K562 (cell line): ENCODE data around the gene CCNL1. TPM values are rescaled to one million over a fixed set of nuclear protein-coding genes. Genes with fewer than 3 reads are reported as not detected.

Source experiments
- ATAC-seq: fragments of 200-7000 bp; cut with Tn5 transposase; 3 replicates; pipeline ENCODE4 v1.9.1; 2020; ENCODE audit warnings: moderate library complexity
- BruUV-seq: library from RNA; stranded (reverse); fragments of 400-500 nt; replicated peaks from 2 replicates; lab custom pipeline; 2021; lab: Mats Ljungman, UMichigan
- CTCF ChIA-PET: fragments of 300-600 bp; formaldehyde crosslinking; extraction: SDS; loops from one replicate; lab custom pipeline; 2021; ENCODE audit warnings: low intra/inter-chr PET ratio; lab: Yijun Ruan, JAX
- POLR2A ChIA-PET: fragments of 300-600, 350-650 bp; sonication (Branson Sonifier 250); formaldehyde crosslinking; extraction: SDS; loops from one replicate; lab custom pipeline; 2021; ENCODE audit warnings: antibody characterized with exemption, inconsistent platforms; lab: Yijun Ruan, JAX
- DNase-seq, 4 experiments: peaks; one replicate each; pipeline versions ENCODE4 v3.0.0 to v3.0.0-alpha.2; 2011 to 2018; ENCODE audit warnings: low spot score in 3 of 4, mixed read lengths in 3 of 4; ENCODE audit errors: extremely low read depth in 1 of 4
- FAIRE-seq: peaks from 2 replicates; lab custom pipeline; 2011; peaks lifted over from hg19 to GRCh38; lab: Jason Lieb, UNC
- H2AFZ ChIP-seq: 2 replicates; pipeline ENCODE4 v1.6.0; 2011; ENCODE audit warnings: low read depth, low read length, control low read depth, inconsistent platforms
- H3K27ac ChIP-seq: fragments of 200-600 bp; 3 replicates; pipeline ENCODE4 v1.8.0; 2011; ENCODE audit warnings: low read depth, mild to moderate bottlenecking, control low read depth, inconsistent platforms, low read length, moderate library complexity, mixed read lengths; ENCODE audit errors: extremely low read depth
- H3K27me3 ChIP-seq, 2 experiments: fragments of 300-600 bp in 1 of 2; 2 replicates in 1 of 2; 3 replicates in 1 of 2; pipeline versions ENCODE4 v1.6.0 to v1.8.0; 2011; ENCODE audit warnings: inconsistent platforms in 2 of 2, low read length in 2 of 2, mild to moderate bottlenecking in 1 of 2, mixed read lengths in 1 of 2, moderate library complexity in 1 of 2; ENCODE audit not compliant: control insufficient read depth in 2 of 2, insufficient read depth in 2 of 2
- H3K36me3 ChIP-seq: fragments of 300-600 bp; 3 replicates; pipeline ENCODE4 v1.8.0; 2011; ENCODE audit warnings: mild to moderate bottlenecking, low read length, inconsistent platforms; ENCODE audit not compliant: control insufficient read depth, insufficient read depth
- H3K4me1 ChIP-seq, 2 experiments: fragments of 200-600 bp in 1 of 2; replicated peaks in 1 of 2; 2 replicates in 1 of 2; 3 replicates in 1 of 2; pipeline versions ENCODE4 v1.5.1 to v1.8.0; 2011; ENCODE audit warnings: inconsistent platforms in 2 of 2, low read length in 2 of 2, mild to moderate bottlenecking in 1 of 2, mixed read lengths in 1 of 2, moderate library complexity in 1 of 2; ENCODE audit not compliant: control insufficient read depth in 2 of 2, insufficient read depth in 2 of 2
- H3K4me2 ChIP-seq: 2 replicates; pipeline ENCODE4 v1.6.1; 2011; ENCODE audit warnings: low read length, control low read depth, inconsistent platforms, mixed read lengths; ENCODE audit not compliant: insufficient read depth
- H3K4me3 ChIP-seq: fragments of 200-600 bp; sonication (generic), shearing (Covaris generic); 2 replicates; pipeline ENCODE4 v1.5.1; 2016; ENCODE audit warnings: control low read depth, inconsistent platforms
- H3K79me2 ChIP-seq: fragments of 200-600 bp; 3 replicates; pipeline ENCODE4 v1.8.0; 2011; ENCODE audit warnings: low read length, inconsistent platforms; ENCODE audit not compliant: control insufficient read depth, insufficient read depth
- H3K9ac ChIP-seq, 2 experiments: 2 replicates each; pipeline versions ENCODE4 v1.6.0 to v1.6.1; 2011; ENCODE audit warnings: low read depth in 2 of 2, low read length in 2 of 2, control low read depth in 1 of 2, inconsistent platforms in 1 of 2, mild to moderate bottlenecking in 1 of 2, mixed read lengths in 1 of 2; ENCODE audit not compliant: insufficient read depth in 1 of 2
- H3K9me1 ChIP-seq: one replicate; pipeline ENCODE4 v1.6.0; 2011; ENCODE audit warnings: inconsistent platforms, mild to moderate bottlenecking, low read length, moderate library complexity; ENCODE audit not compliant: control insufficient read depth, insufficient read depth
- H3K9me3 ChIP-seq: replicated peaks from 2 replicates; pipeline ENCODE4 v1.5.1; 2011; ENCODE audit warnings: low read depth, low read length, inconsistent platforms; ENCODE audit not compliant: control insufficient read depth, insufficient read depth
- H4K20me1 ChIP-seq: replicated peaks from 2 replicates; pipeline ENCODE4 v1.6.1; 2011; ENCODE audit warnings: low read length, inconsistent platforms, mixed read lengths; ENCODE audit not compliant: control insufficient read depth, insufficient read depth
- CBFB ChIP-seq: sonication (generic); formaldehyde crosslinking; IDR thresholded peaks from 2 replicates; pipeline ENCODE4 v1.4.0; 2020; ENCODE audit warnings: mild to moderate bottlenecking, missing genetic modification reagents
- CREB3 ChIP-seq: fragments of 450-650 bp; conservative IDR thresholded peaks from 2 replicates; pipeline ENCODE4 v1.6.1; 2016; ENCODE audit warnings: missing genetic modification characterization, low read depth, mild to moderate bottlenecking, missing compliant biosample characterization, moderate library complexity
- FIP1L1 ChIP-seq: fragments of 200-400 bp; formaldehyde crosslinking; IDR thresholded peaks from 2 replicates; pipeline ENCODE4 v1.6.1; 2018; ENCODE audit warnings: mild to moderate bottlenecking, low read depth, low read length; ENCODE audit not compliant: poor library complexity, severe bottlenecking
- HIVEP1 ChIP-seq: fragments of 250-450 bp; sonication (Bioruptor Pico); IDR thresholded peaks from 2 replicates; pipeline ENCODE4 v1.4.0; 2020; ENCODE audit warnings: mild to moderate bottlenecking
- HNRNPK ChIP-seq: fragments of 200-400 bp; formaldehyde crosslinking; IDR thresholded peaks from one replicate; pipeline ENCODE4 v1.6.1; 2018; ENCODE audit warnings: mild to moderate bottlenecking, low read depth, low read length; ENCODE audit not compliant: poor library complexity, severe bottlenecking
- KLF13 ChIP-seq: fragments of 450-650 bp; IDR thresholded peaks from 2 replicates; pipeline ENCODE4 v1.6.1; 2016; ENCODE audit warnings: missing genetic modification characterization, low read depth, mild to moderate bottlenecking, missing compliant biosample characterization, moderate library complexity, borderline replicate concordance
- MTA2 ChIP-seq: fragments of 450-650 bp; IDR thresholded peaks from 2 replicates; pipeline ENCODE4 v1.6.1; 2016; ENCODE audit warnings: low read depth
- POLR2AphosphoS2 ChIP-seq: IDR thresholded peaks from 2 replicates; pipeline ENCODE4 v1.6.1; 2012; ENCODE audit warnings: low read length, improper control_type of control experiment
- RBM34 ChIP-seq: fragments of 200-400 bp; formaldehyde crosslinking; IDR thresholded peaks from 2 replicates; pipeline ENCODE4 v1.6.1; 2018; ENCODE audit warnings: low read length, borderline replicate concordance; ENCODE audit not compliant: insufficient read depth
- RCOR1 ChIP-seq, 2 experiments: IDR thresholded peaks; 2 replicates each; pipeline ENCODE4 v1.6.1; 2012; ENCODE audit warnings: low read depth in 2 of 2, low read length in 2 of 2, borderline replicate concordance in 1 of 2, improper control_type of control experiment in 1 of 2
- SMC3 ChIP-seq: conservative IDR thresholded peaks from 2 replicates; pipeline ENCODE4 v1.6.1; 2011; ENCODE audit warnings: low read depth, low read length, improper control_type of control experiment; ENCODE audit not compliant: insufficient read depth
- TFAP4 ChIP-seq: sonication (generic); formaldehyde crosslinking; IDR thresholded peaks from 2 replicates; pipeline ENCODE4 v1.8.0; 2022; ENCODE audit warnings: missing genetic modification reagents, mild to moderate bottlenecking, moderate library complexity, borderline replicate concordance
- ZNF277 ChIP-seq: fragments of 250-450 bp; sonication (Bioruptor Pico); IDR thresholded peaks from 2 replicates; pipeline ENCODE4 v1.8.0; 2022; ENCODE audit warnings: inconsistent platforms, mild to moderate bottlenecking, moderate library complexity, borderline replicate concordance
- ZNF592 ChIP-seq: fragments of 450-650 bp; IDR thresholded peaks from 2 replicates; pipeline ENCODE4 v1.6.1; 2017; ENCODE audit warnings: antibody characterized with exemption, mild to moderate bottlenecking
- WGBS: fragments of 100-300 bp; shearing (Covaris generic); methylation state at CpG from one replicate; pipeline ENCODE4 v1.1.6; 2016; ENCODE audit warnings: low coverage, mixed read lengths; ENCODE audit not compliant: insufficient coverage; ENCODE audit errors: missing lambda C conversion rate; 5-methylcytosine and 5-hydroxymethylcytosine counted together
- in situ Hi-C: fragments of 300-500 bp; cut with MboI; formaldehyde crosslinking; loops from 4 replicates; pipeline ENCODE4 v1.15.0; 2018; ENCODE audit warnings: inconsistent platforms, mixed read lengths
- intact Hi-C: fragments of 100-400 bp; cut with micrococcal nuclease; formaldehyde crosslinking; loops from 2 replicates; pipeline ENCODE4 v1.14.2; 2022
- polyA plus RNA-seq, 8 experiments: library from polyadenylated mRNA; depleted of rRNA in 4 of 8; stranded (reverse) in 5 of 8; unstranded in 3 of 8; fragments of >200 nt; fragmentation: Nextera tagmentation in 2 of 8; fragmentation: Illumina TruSeq in 1 of 8; extraction: Ambion mirVana in 2 of 8; extraction: Trizol in 1 of 8; gene quantifications; 2 replicates each; pipeline versions ENCODE4 v1.2.1 to v1.2.3, GENCODE V29; 2011 to 2014; ENCODE audit warnings: inconsistent platforms in 1 of 8, missing spikeins in 1 of 8
- total RNA-seq, 7 experiments: library from RNA; depleted of rRNA in 6 of 7; stranded (reverse); fragments of >200 nt in 6 of 7; fragmentation: Illumina TruSeq in 2 of 7; extraction: Trizol in 2 of 7; gene quantifications; 2 replicates each; pipeline versions ENCODE4 v1.2.1 to v1.2.3, GENCODE V29; 2011 to 2021; ENCODE audit warnings: low replicate concordance in 1 of 7

CCNL1 gene
- total and polyA plus RNA-seq, 9 of the 15 experiments (the other 6 are each of a cell fraction or from before 2014, with no cell fraction given) = 16.1 to 186 (median 132) TPM

GRCh38 chr3:157107037-157107436, 52.9 kb downstream of the CCNL1 start:
- 27% methylated on average over 2 of the region's 2 CpGs for WGBS
- TF ChIP-seq ZNF592 (no peak), HIVEP1 (CRISPR knock-in tag) (0 out of 2 replicates have a peak, but pooled peaks have one; percentile 55), MTA2 (no peak), SMC3 (no peak), RBM34 (no peak), ZNF277 (CRISPR knock-in tag) (no peak), TFAP4 (CRISPR knock-in tag) (no peak), CBFB (CRISPR knock-in tag) (no peak), KLF13 (tag) (no peak), FIP1L1 (no peak), HNRNPK (no peak), POLR2AphosphoS2 (no peak), CREB3 (tag) (no peak), RCOR1 (IDR thresholded peaks at IDR 0.05; ENCODE audit: borderline replicate concordance in 1 of 2, low read depth in 2 of 2, low read length in 2 of 2) (no peak)

More at GRCh38 chr3:157107037-157107436, 52.9 kb downstream of the CCNL1 start:
- Histone ChIP-seq H3K9ac (no peak overlapping the region), H3K4me2 (no peak overlapping the region), H3K79me2 (no peaks in the 10 kb centered on the region), H3K36me3 (no peaks in the 10 kb centered on the region), H3K4me3 (no peak overlapping the region), H3K27me3 (no peaks in the 10 kb centered on the region), H4K20me1 (no peaks in the 10 kb centered on the region), H3K4me1 (peaks cover 35 to 74% of the 10 kb centered on the region in 2 experiments; a peak in 4 of 5 replicates), H3K9me1 (no peaks in the 10 kb centered on the region), H3K27ac (no peak overlapping the region), H3K9me3 (no peaks in the 10 kb centered on the region), H2AFZ (peak overlapping the region; percentile 34; the same call in 1 of the 2 replicates)
- ATAC-seq (no peak), DNase-seq (no peak), FAIRE-seq (no peak)
- intact Hi-C loops = no loop called here
- POLR2A ChIA-PET = interaction anchor here (0.6 to 10.5 kb wide), 6 partner anchors 9 to 75 kb away, joined by 3 to 96 read pairs (median 6); partner anchors contain the start of gene CCNL1
- in situ Hi-C loops = no loop called here
- CTCF ChIA-PET = no interaction called here
- BruUV-seq = no TSS peak
